Astrocyte (in vitro differentiated cells and primary cell): ENCODE results near the gene PSMD14. TPM values are rescaled to one million over a fixed set of nuclear protein-coding genes. Genes with fewer than 3 reads are reported as not detected.

Experiments used
- DNase-seq: peaks from one replicate; pipeline ENCODE4 v3.0.0-alpha.2; 2010; ENCODE audit warnings: low read depth
- FAIRE-seq: peaks from 2 replicates; lab custom pipeline; 2011; peaks lifted over from hg19 to GRCh38; lab: Jason Lieb, UNC
- H2AFZ ChIP-seq: 2 replicates; pipeline ENCODE4 v1.6.0; 2012; ENCODE audit warnings: low read depth, low read length, inconsistent platforms
- H3K27ac ChIP-seq: 2 replicates; pipeline ENCODE4 v1.5.1; 2011; ENCODE audit warnings: low read depth, low read length, inconsistent platforms
- H3K27me3 ChIP-seq: 2 replicates; pipeline ENCODE4 v1.6.0; 2011; ENCODE audit warnings: low read length, inconsistent platforms; ENCODE audit not compliant: insufficient read depth
- H3K36me3 ChIP-seq: 2 replicates; pipeline ENCODE4 v1.5.1; 2011; ENCODE audit warnings: low read length, inconsistent platforms; ENCODE audit not compliant: insufficient read depth
- H3K4me1 ChIP-seq: 2 replicates; pipeline ENCODE4 v1.5.1; 2011; ENCODE audit warnings: low read length, inconsistent platforms; ENCODE audit not compliant: insufficient read depth
- H3K4me2 ChIP-seq: 2 replicates; pipeline ENCODE4 v1.6.0; 2012; ENCODE audit warnings: low read length, inconsistent platforms
- H3K4me3 ChIP-seq: 2 replicates; pipeline ENCODE4 v1.5.1; 2011; ENCODE audit warnings: low read depth, mild to moderate bottlenecking, low read length, inconsistent platforms; ENCODE audit not compliant: insufficient read depth
- H3K79me2 ChIP-seq: 2 replicates; pipeline ENCODE4 v1.6.0; 2012; ENCODE audit warnings: mild to moderate bottlenecking, low read length, inconsistent platforms; ENCODE audit not compliant: insufficient read depth
- H3K9ac ChIP-seq: 2 replicates; pipeline ENCODE4 v1.6.0; 2012; ENCODE audit warnings: mild to moderate bottlenecking, low read length, inconsistent platforms
- H3K9me3 ChIP-seq: 2 replicates; pipeline ENCODE4 v1.5.1; 2012; ENCODE audit warnings: low read depth, mild to moderate bottlenecking, low read length, inconsistent platforms; ENCODE audit not compliant: insufficient read depth
- H4K20me1 ChIP-seq: 2 replicates; pipeline ENCODE4 v1.6.0; 2012; ENCODE audit warnings: low read length, inconsistent platforms; ENCODE audit not compliant: insufficient read depth
- H3K27ac Mint-ChIP-seq: one replicate; pipeline ENCODE4 v1.8.0; 2021; ENCODE audit warnings: mild to moderate bottlenecking, mixed read lengths; ENCODE audit not compliant: unreplicated experiment
- H3K27me3 Mint-ChIP-seq: one replicate; pipeline ENCODE4 v1.8.0; 2021; ENCODE audit warnings: low read depth, mixed read lengths; ENCODE audit not compliant: unreplicated experiment
- H3K36me3 Mint-ChIP-seq: one replicate; pipeline ENCODE4 v1.8.0; 2021; ENCODE audit warnings: low read depth, mixed read lengths; ENCODE audit not compliant: unreplicated experiment
- H3K4me1 Mint-ChIP-seq: one replicate; pipeline ENCODE4 v1.8.0; 2021; ENCODE audit warnings: low read depth, mixed read lengths; ENCODE audit not compliant: unreplicated experiment
- H3K4me3 Mint-ChIP-seq: one replicate; pipeline ENCODE4 v1.8.0; 2021; ENCODE audit warnings: mild to moderate bottlenecking, moderate library complexity, mixed read lengths; ENCODE audit not compliant: unreplicated experiment
- H3K9me3 Mint-ChIP-seq: one replicate; pipeline ENCODE4 v1.8.0; 2021; ENCODE audit warnings: mild to moderate bottlenecking, mixed read lengths; ENCODE audit not compliant: unreplicated experiment
- EZH2 ChIP-seq: IDR thresholded peaks from 2 replicates; pipeline ENCODE4 v1.6.1; 2012; ENCODE audit warnings: mild to moderate bottlenecking, low read length, inconsistent platforms; ENCODE audit not compliant: insufficient read depth
- total RNA-seq: library from RNA; stranded (reverse); gene quantifications from 2 replicates; pipeline ENCODE4 v1.2.1, GENCODE V29; 2021
- TF ChIP-seq, protein P1 (sequence below): IDR thresholded peaks from 2 replicates; pipeline ENCODE4 v1.5.1; 2011; ENCODE audit warnings: low read depth, mild to moderate bottlenecking, inconsistent platforms, low read length, moderate library complexity; ENCODE audit not compliant: insufficient read depth

PSMD14 gene
- total RNA-seq, 1 donor from 2014 or later = 86.0 TPM

DNA sequence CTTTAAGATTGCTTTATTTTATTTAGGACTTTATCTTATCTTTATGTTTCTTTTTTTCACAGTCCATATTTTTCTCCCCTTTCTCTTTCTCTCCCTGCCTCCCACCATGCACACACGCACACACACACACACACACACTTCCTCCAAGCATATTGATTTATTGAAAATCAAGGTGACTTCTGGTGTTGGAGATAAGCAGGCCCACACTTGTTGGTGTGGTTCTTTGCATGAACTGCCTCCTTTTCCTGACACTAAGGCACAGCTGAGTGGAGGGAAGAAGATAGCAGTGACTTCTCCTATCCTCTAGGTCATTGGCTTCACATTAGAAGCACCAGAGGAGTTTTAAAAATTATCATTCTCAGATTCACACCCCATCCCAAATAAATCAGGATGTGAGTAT, 125.9 kb downstream of the PSMD14 start:
- no peaks in the 10 kb centered on the region for H3K9me3 Mint-ChIP-seq
- H3K27ac Mint-ChIP-seq = no peak overlapping the region
- no peaks in the 10 kb centered on the region for H3K36me3 Mint-ChIP-seq
- Histone ChIP-seq H3K9ac (no peak overlapping the region), H3K27me3 (peaks cover 12% of the 10 kb centered on the region), H4K20me1 (no peaks in the 10 kb centered on the region), H3K4me3 (no peak overlapping the region), H2AFZ (no peak overlapping the region), H3K4me2 (no peak overlapping the region), H3K27ac (no peak overlapping the region), H3K9me3 (no peaks in the 10 kb centered on the region), H3K79me2 (no peaks in the 10 kb centered on the region), H3K4me1 (peaks cover 3% of the 10 kb centered on the region), H3K36me3 (no peaks in the 10 kb centered on the region)
- DNase-seq (no peak), FAIRE-seq (no peak)
- no peaks in the 10 kb centered on the region for H3K4me1 Mint-ChIP-seq
- no peak overlapping the region for H3K4me3 Mint-ChIP-seq
- peaks cover 19% of the 10 kb centered on the region for H3K27me3 Mint-ChIP-seq
- TF ChIP-seq, protein P1, sequence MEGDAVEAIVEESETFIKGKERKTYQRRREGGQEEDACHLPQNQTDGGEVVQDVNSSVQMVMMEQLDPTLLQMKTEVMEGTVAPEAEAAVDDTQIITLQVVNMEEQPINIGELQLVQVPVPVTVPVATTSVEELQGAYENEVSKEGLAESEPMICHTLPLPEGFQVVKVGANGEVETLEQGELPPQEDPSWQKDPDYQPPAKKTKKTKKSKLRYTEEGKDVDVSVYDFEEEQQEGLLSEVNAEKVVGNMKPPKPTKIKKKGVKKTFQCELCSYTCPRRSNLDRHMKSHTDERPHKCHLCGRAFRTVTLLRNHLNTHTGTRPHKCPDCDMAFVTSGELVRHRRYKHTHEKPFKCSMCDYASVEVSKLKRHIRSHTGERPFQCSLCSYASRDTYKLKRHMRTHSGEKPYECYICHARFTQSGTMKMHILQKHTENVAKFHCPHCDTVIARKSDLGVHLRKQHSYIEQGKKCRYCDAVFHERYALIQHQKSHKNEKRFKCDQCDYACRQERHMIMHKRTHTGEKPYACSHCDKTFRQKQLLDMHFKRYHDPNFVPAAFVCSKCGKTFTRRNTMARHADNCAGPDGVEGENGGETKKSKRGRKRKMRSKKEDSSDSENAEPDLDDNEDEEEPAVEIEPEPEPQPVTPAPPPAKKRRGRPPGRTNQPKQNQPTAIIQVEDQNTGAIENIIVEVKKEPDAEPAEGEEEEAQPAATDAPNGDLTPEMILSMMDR = no peak
- no peak for TF ChIP-seq EZH2

DNA sequence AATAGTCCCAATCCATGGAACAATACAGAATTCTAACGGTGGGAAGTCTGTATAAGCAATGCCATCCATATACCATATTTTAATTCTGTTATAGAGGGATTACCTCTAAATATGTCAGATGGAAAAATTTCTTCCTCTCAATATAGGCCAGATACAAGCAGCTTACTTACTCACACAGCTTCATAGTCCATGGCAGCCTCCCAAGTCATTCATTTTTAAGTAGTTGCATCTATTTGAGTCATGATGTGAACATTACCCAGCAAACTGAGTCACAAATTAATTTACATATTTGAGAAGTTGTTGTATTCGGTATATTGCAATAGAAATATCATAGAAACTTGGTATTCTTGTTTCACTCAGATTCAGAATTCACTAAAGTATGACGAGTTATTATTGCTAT, 128.2 kb downstream of the PSMD14 start:
- TF ChIP-seq, protein P1 = no peak
- no peak for TF ChIP-seq EZH2
- H3K9ac ChIP-seq = no peak overlapping the region
- H4K20me1 ChIP-seq = no peaks in the 10 kb centered on the region
- H3K36me3 Mint-ChIP-seq = no peaks in the 10 kb centered on the region
- FAIRE-seq = no peak
- H3K79me2 ChIP-seq = no peaks in the 10 kb centered on the region
- H3K27me3 ChIP-seq = peaks cover 4% of the 10 kb centered on the region
- H3K4me3 ChIP-seq = no peak overlapping the region
- no peak overlapping the region for H3K4me3 Mint-ChIP-seq
- H3K36me3 ChIP-seq = no peaks in the 10 kb centered on the region
- H2AFZ ChIP-seq = no peak overlapping the region
- no peak overlapping the region for H3K4me2 ChIP-seq
- H3K27ac Mint-ChIP-seq = no peak overlapping the region
- no peaks in the 10 kb centered on the region for H3K4me1 Mint-ChIP-seq
- DNase-seq = peak; percentile 91
- H3K4me1 ChIP-seq = peaks cover 3% of the 10 kb centered on the region
- peaks cover 5% of the 10 kb centered on the region for H3K27me3 Mint-ChIP-seq
- H3K27ac ChIP-seq = no peak overlapping the region
- H3K9me3 ChIP-seq = no peaks in the 10 kb centered on the region
- no peaks in the 10 kb centered on the region for H3K9me3 Mint-ChIP-seq

DNA sequence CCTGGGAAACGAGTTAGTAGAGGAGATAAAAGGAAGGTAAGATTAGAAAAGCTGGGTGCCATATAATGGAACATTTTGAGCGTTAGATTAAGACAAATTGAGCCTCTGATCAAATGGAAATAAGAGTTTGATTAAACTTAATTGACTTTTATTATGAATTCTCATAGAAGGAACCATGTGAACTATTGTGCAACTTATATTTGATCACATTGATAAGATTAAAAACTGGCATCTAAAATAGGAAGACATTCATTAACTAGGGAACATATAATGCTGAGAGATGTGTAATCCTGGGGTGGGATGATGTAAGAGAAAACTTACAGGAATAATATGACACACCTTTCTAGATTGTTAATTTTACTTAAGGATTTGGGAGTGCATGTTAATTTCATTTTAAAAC, 130.4 kb downstream of the PSMD14 start:
- no peak overlapping the region for H3K4me2 ChIP-seq
- FAIRE-seq (no peak), DNase-seq (no peak)
- Mint-ChIP-seq H3K36me3 (no peaks in the 10 kb centered on the region), H3K27ac (no peak overlapping the region), H3K4me3 (no peak overlapping the region), H3K27me3 (no peaks in the 10 kb centered on the region), H3K9me3 (no peaks in the 10 kb centered on the region), H3K4me1 (no peaks in the 10 kb centered on the region)
- peaks cover 4% of the 10 kb centered on the region for H3K27me3 ChIP-seq
- H3K27ac ChIP-seq = no peak overlapping the region
- no peak overlapping the region for H3K9ac ChIP-seq
- peaks cover 3% of the 10 kb centered on the region for H3K4me1 ChIP-seq
- H2AFZ ChIP-seq = no peak overlapping the region
- H3K79me2 ChIP-seq = no peaks in the 10 kb centered on the region
- H3K9me3 ChIP-seq = no peaks in the 10 kb centered on the region
- TF ChIP-seq, protein P1 = no peak
- no peak for TF ChIP-seq EZH2
- H4K20me1 ChIP-seq = no peaks in the 10 kb centered on the region
- H3K36me3 ChIP-seq = no peaks in the 10 kb centered on the region
- H3K4me3 ChIP-seq = no peak overlapping the region
